HG03196 (cell line): ENCODE measurements around the gene PCDHGA8.
A peak's percentile ranks its signal among the peaks of the same experiment; 100 is the strongest.
"Not testable (repeated sequence)": the region's sequence is repeated elsewhere in the genome, so short reads cannot be mapped to it uniquely, and the experiment has no call there.

Experiments used
- ATAC-seq: cut with Tn5 transposase; IDR thresholded peaks from one replicate; pipeline ENCODE4 v1.9.1; 2021; ENCODE audit not compliant: unreplicated experiment

The PCDHGA8 gene

DNA sequence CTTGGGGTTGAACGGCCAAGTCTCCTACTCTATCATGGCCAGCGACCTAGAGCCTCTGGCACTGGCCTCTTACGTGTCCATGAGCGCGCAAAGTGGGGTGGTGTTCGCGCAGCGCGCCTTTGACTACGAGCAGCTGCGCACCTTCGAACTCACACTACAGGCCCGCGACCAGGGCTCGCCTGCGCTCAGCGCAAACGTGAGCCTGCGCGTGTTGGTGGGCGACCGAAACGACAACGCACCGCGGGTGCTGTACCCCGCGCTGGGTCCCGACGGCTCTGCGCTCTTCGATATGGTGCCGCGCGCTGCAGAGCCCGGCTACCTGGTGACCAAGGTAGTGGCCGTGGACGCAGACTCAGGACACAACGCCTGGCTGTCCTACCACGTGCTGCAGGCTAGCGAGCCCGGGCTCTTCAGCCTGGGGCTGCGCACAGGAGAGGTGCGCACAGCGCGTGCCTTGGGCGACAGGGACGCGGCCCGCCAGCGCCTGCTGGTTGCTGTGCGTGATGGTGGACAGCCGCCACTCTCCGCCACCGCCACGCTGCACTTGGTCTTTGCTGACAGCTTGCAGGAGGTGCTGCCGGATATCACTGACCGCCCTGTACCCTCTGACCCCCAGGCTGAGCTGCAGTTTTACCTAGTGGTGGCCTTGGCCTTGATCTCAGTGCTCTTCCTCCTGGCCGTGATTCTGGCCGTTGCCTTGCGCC lies 7.3 kb downstream of the PCDHGA8 start:
- ATAC-seq, result no peak

DNA sequence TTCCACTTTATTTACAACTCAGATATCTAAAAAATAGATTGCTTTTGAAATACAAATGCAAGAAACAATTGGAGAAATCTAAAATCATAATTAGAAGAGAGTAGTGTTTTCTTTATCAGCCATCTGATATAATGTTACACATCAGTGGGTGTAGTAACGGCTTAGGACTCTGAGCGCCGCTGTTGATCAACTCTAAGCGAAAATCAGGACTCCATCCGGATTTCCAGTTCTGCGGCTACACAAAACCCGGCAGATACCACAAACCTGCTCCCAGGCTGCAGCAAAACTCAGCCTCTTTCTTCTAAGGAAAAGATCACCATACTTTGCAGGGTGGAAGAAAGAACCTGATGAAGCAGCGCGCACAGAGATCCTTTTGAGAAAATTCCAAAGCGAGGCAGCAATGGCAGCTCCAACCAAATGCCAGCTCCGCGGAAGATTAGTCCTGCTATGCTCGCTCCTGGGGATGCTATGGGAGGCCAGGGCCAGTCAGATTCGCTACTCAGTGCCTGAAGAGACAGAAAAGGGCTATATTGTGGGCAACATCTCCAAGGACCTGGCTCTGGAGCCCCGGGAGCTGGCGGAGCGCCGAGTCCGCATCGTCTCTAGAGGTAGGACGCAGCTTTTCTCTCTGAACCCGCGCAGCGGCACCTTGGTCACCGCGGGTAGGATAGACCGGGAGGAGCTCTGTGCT lies 10.3 kb downstream of the PCDHGA8 start, which contains the start of gene PCDHGA9:
Gene PCDHGA9, plus strand, starts transcription at position 226 of the 691 bp plus-strand sequence. Its CDS starts 175 bp downstream, at position 401.
- ATAC-seq, result no peak

DNA sequence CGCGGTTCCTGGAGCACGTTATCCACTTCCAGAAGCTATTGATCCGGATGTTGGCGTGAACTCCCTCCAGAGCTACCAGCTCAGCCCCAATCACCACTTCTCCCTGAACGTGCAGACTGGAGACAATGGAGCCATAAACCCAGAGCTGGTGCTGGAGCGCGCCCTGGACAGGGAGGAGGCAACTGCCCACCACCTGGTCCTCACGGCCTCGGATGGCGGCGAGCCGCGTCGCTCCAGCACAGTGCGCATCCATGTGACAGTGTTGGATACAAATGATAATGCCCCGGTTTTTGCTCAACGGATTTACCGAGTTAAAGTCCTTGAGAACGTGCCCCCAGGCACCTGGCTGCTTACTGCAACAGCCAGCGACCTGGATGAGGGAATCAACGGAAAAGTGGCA lies 11.0 kb downstream of the PCDHGA8 start:
- ATAC-seq, result no peak

DNA sequence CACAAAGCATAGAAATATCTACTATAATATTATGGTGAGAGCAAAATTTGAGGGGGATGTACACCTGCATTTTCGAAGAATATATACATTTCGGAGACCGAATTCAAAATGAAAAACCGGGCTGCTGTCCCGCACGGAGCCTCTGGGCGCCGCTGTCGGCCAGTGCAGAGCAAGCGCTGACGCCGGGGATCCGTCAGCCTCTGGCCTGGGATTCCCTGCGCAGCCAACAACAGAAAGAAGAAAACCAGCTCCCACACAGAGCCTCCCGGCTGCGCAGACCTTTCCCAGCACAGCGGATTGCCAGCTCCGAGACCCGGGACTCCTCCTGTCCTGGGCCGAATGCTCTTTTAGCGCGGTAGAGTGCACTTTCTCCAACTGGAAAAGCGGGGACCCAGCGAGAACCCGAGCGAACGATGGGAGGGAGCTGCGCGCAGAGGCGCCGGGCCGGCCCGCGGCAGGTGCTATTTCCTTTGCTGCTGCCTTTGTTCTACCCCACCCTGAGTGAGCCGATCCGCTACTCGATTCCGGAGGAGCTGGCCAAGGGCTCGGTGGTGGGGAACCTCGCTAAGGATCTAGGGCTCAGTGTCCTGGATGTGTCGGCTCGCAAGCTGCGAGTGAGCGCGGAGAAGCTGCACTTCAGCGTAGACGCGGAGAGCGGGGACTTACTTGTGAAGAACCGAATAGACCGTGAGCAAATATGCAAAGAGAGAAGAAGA lies 15.5 kb downstream of the PCDHGA8 start, which contains the start of gene PCDHGB6:
Gene PCDHGB6, plus strand, starts transcription at position 232 of the 716 bp plus-strand sequence. Its CDS starts 182 bp downstream, at position 414.
- ATAC-seq, result not testable (repeated sequence)

DNA sequence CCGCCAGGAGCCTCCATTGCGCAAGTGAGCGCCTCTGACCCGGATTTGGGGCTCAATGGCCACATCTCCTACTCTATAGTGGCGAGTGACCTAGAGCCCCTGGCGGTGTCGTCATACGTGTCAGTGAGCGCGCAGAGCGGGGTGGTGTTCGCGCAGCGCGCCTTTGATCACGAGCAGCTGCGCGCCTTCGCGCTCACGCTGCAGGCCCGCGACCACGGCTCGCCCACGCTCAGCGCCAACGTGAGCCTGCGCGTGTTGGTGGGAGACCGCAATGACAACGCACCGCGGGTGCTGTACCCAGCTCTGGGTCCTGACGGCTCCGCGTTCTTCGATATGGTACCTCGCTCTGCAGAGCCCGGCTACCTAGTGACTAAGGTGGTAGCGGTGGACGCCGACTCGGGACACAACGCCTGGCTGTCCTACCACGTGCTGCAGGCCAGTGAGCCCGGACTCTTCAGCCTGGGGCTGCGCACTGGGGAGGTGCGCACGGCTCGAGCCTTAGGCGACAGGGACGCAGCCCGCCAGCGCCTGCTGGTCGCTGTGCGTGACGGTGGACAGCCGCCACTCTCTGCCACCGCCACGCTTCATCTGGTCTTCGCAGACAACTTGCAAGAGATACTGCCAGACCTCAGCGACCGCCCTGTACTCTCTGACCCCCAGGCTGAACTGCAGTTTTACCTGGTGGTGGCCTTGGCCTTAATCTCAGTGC lies 17.3 kb downstream of the PCDHGA8 start:
- ATAC-seq, result no peak

DNA sequence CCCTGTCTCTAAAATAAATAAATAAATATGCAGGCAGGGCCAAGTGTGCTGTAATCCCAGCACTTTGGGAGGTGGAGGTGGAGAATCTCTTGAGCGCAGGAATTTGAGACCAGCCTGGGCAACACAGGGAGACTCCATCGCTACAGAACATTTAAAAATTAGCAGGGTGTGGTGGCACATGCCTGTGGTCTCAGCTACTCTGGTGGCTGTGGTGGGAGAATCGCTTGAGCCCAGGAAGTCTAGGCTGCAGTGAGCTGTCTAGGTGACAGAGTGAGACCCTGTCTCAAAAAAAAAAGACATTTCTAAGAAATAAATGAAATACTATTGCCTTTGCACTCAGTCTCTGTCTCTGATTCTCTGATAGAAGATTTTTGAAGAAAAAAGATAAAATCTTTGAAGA lies 19.1 kb downstream of the PCDHGA8 start:
- no peak for ATAC-seq

DNA sequence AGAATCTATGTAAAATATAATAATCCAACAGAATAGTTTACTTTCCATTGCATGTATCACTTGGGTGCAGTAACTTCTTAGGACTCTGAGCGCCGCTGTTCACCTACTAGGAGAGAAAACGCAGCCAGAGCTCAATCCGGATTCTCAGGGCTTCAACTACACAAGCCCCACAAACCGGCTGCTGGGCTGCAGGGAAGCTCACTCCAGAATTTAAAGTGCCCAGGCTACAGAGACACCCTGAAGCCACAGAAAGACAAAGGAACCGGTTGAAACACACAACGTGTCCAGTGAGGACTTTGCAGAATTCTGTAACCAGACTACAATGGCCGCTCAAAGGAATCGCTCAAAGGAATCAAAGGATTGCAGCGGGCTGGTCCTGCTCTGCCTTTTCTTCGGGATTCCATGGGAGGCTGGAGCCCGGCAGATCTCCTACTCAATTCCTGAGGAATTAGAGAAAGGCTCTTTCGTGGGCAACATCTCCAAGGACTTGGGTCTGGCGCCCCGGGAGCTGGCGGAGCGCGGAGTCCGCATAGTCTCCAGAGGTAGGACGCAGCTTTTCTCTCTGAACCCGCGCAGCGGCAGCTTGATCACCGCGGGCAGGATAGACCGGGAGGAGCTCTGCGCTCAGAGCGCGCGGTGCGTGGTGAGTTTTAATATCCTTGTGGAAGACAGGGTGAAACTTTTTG lies 20.6 kb downstream of the PCDHGA8 start, which contains the start of gene PCDHGA10:
Gene PCDHGA10, plus strand, starts transcription at position 134 of the 686 bp plus-strand sequence. Its CDS starts 189 bp downstream, at position 323.
- ATAC-seq, result peak; percentile 63

DNA sequence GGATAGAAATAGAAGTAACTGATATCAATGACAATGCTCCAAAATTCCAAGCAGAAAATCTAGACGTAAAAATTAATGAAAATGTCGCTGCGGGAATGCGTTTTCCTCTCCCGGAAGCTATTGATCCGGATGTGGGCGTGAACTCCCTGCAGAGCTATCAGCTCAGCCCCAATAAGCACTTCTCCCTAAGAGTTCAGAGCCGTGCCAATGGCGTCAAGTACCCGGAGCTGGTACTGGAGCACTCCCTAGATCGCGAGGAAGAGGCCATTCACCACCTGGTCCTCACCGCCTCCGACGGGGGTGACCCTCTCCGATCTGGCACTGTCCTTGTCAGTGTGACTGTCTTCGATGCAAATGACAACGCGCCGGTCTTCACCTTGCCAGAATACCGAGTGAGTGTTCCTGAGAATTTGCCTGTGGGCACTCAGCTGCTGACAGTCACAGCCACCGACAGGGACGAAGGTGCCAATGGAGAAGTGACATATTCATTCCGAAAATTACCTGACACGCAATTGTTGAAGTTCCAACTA lies 21.2 kb downstream of the PCDHGA8 start:
- ATAC-seq, result no peak

DNA sequence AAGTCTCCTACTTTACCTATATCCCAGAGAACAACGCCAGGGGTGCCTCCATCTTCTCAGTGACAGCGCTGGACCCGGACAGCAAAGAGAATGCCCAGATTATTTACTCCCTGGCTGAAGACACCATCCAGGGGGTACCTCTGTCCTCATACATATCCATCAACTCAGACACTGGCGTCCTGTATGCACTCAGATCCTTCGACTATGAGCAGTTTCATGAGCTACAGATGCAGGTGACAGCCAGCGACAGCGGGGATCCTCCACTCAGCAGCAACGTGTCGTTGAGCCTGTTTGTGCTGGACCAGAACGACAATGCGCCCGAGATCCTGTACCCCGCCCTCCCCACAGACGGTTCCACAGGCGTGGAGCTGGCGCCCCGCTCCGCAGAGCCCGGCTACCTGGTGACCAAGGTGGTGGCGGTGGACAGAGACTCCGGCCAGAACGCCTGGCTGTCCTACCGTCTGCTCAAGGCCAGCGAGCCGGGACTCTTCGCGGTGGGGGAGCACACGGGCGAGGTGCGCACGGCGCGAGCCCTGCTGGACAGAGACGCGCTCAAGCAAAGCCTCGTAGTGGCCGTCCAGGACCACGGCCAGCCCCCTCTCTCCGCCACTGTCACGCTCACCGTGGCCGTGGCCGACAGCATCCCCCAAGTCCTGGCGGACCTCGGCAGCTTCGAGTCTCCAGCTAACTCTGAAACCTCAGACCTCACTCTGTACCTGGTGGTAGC lies 22.3 kb downstream of the PCDHGA8 start:
- ATAC-seq, result not testable (repeated sequence)

DNA sequence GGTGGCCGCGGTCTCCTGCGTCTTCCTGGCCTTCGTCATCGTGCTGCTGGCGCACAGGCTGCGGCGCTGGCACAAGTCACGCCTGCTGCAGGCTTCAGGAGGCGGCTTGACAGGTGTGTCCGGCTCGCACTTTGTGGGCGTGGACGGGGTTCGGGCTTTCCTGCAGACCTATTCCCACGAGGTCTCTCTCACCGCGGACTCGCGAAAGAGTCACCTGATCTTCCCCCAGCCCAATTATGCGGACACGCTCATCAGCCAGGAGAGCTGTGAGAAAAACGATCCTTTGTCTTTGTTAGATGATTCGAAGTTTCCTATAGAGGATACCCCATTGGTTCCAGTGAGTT lies 22.8 kb downstream of the PCDHGA8 start:
- ATAC-seq, result not testable (repeated sequence)

DNA sequence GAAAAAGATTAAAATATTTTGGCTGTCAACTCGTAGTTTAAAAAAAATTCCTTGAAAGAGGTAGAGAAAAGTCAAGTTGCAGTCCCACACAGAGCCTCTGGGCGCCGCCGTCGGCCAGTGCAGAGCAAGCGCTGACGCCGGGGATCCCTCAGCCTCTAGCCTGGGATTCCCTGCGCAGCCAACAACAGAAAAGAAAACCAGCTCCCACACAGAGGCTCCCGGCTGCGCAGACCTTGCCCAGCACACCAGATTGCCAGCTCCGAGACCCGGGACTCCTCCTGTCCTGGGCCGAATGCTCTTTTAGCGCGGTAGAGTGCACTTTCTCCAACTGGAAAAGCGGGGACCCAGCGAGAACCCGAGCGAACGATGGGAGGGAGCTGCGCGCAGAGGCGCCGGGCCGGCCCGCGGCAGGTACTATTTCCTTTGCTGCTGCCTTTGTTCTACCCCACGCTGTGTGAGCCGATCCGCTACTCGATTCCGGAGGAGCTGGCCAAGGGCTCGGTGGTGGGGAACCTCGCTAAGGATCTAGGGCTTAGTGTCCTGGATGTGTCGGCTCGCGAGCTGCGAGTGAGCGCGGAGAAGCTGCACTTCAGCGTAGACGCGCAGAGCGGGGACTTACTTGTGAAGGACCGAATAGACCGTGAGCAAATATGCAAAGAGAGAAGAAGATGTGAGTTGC lies 25.2 kb downstream of the PCDHGA8 start, which contains the start of gene PCDHGB7:
Gene PCDHGB7, plus strand, starts transcription at position 184 of the 679 bp plus-strand sequence. Its CDS starts 183 bp downstream, at position 367.
- ATAC-seq, result peak; percentile 77

DNA sequence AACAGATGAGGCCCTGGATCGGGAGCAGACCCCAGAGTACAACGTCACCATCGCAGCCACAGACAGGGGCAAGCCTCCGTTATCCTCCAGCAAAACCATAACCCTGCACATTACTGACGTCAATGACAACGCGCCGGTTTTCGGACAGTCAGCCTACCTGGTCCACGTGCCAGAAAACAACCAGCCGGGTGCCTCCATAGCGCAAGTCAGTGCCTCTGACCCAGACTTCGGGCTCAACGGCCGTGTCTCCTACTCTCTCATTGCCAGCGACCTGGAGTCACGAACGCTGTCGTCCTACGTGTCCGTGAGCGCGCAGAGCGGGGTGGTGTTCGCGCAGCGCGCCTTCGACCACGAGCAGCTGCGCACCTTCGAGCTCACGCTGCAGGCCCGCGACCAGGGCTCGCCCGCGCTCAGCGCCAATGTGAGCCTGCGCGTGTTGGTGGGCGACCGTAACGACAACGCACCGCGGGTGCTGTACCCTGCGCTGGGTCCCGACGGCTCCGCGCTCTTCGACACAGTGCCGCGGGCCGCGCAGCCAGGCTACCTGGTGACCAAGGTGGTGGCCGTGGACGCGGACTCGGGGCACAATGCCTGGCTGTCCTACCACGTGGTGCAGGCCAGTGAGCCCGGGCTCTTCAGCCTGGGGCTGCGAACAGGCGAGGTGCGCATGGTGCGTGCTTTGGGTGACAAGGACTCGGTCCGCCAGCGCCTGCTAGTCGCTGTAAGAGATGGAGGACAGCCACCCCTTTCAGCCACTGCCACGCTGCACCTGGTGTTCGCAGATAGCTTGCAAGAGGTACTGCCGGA lies 26.8 kb downstream of the PCDHGA8 start:
- no peak for ATAC-seq

DNA sequence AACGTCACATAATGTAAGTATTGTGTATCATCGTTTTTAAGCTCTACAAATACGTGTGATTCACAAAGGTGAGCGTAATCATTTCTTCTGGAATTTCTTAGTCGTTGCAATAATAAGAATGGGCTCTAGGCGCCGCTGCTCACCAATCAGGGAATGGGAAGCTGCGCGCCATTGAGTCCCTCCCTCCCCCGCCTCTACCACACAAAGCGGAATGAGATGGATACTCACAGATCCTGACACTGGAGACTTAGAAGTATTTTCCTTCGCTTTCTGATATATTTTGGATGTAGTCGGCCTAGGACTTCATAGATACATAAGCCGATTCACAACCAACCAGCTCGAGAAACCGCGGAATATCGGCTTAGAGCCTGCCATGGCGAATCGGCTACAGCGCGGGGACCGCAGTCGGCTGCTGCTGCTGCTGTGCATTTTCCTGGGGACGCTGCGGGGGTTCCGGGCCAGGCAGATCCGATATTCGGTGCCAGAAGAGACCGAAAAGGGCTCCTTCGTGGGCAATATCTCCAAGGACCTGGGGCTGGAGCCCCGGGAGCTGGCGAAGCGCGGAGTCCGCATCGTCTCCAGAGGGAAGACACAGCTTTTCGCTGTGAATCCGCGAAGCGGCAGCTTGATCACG lies 28.5 kb downstream of the PCDHGA8 start, which contains the start of gene PCDHGA11:
Gene PCDHGA11, plus strand, starts transcription at position 197 of the 634 bp plus-strand sequence. Its CDS starts 177 bp downstream, at position 374.
- ATAC-seq, result no peak

DNA sequence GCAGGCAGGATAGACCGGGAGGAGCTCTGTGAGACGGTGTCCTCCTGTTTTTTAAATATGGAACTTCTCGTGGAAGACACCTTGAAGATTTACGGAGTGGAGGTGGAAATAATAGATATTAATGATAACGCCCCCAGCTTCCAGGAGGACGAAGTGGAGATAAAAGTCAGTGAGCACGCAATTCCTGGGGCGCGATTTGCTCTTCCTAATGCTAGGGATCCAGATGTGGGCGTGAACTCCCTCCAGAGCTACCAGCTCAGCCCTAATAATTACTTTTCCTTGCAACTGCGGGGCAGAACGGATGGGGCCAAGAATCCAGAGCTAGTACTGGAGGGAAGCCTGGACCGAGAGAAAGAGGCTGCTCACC lies 29.0 kb downstream of the PCDHGA8 start:
- ATAC-seq, result no peak

DNA sequence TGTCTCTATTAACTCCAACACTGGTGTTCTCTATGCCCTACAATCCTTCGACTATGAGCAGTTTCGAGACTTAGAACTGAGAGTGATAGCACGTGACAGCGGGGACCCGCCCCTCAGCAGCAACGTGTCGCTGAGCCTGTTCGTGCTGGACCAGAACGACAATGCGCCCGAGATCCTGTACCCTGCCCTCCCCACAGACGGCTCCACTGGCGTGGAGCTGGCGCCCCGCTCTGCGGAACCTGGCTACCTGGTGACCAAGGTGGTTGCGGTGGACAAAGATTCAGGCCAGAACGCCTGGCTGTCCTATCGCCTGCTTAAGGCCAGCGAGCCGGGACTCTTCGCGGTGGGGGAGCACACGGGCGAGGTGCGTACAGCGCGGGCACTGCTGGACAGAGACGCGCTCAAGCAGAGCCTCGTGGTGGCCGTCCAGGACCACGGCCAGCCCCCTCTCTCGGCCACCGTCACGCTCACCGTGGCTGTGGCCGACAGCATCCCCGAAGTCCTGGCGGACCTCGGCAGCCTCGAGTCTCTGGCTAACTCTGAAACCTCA lies 30.4 kb downstream of the PCDHGA8 start:
- no peak for ATAC-seq

DNA sequence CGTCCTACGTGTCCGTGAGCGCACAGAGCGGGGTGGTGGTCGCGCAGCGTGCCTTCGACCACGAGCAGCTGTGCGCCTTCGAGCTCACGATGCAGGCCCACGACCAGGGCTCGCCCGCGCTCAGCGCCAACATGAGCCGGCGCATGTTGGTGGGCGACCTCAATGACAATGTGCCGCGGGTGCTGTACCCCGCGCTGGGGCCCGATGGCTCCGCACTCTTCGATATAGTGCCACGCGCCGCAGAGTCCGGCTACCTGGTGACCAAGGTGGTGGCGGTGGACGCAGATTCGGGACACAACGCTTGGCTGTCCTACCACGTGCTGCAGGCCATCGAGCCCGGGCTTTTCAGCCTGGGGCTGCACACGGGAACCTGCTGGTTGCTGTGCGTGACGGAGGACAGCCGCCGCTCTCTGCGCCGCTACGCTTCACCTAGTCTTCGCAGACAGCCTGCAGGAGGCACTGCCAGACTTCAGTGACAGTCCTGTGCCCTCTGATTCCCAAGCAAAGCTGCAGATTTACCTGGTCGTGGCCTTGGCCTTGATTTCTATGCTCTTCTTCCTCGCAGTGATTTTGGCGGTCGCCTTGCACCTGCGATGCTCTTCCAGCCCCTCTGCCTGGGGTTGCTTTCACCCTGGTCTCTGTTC lies 35.5 kb downstream of the PCDHGA8 start:
- ATAC-seq, result no peak
